H1 (cell line): ENCODE results near the gene PAIP2. TPM values are rescaled to one million over a fixed set of nuclear protein-coding genes. Genes with fewer than 3 reads are reported as not detected.

ENCODE experiments used
- ATF3 ChIP-seq: IDR thresholded peaks from 2 replicates; pipeline ENCODE4 v1.6.1; 2011; ENCODE audit warnings: low read depth, mild to moderate bottlenecking, low read length; ENCODE audit not compliant: insufficient read depth
- EP300 ChIP-seq, 2 experiments: IDR thresholded peaks; 1 replicate in 1 of 2; 2 replicates in 1 of 2; pipeline ENCODE4 v1.6.1; 2011 to 2012; ENCODE audit warnings: low read depth in 2 of 2, low read length in 2 of 2, mild to moderate bottlenecking in 2 of 2, borderline replicate concordance in 1 of 2, inconsistent platforms in 1 of 2, moderate library complexity in 1 of 2
- GTF2F1 ChIP-seq: IDR thresholded peaks from 2 replicates; pipeline ENCODE4 v1.6.1; 2012; ENCODE audit warnings: low read depth, low read length, improper control_type of control experiment, borderline replicate concordance
- RBBP5 ChIP-seq: IDR thresholded peaks from 2 replicates; pipeline ENCODE4 v1.7.1; 2012; ENCODE audit warnings: low read depth, mild to moderate bottlenecking, inconsistent platforms, low read length, moderate library complexity, borderline replicate concordance
- polyA plus RNA-seq, 7 experiments: library from polyadenylated mRNA; depleted of rRNA in 3 of 7; stranded (reverse) in 5 of 7; unstranded in 2 of 7; fragments of >200 nt in 5 of 7; fragments of 200-250 nt in 2 of 7; gene quantifications; 1 replicate in 5 of 7; 2 replicates in 1 of 7; 4 replicates in 1 of 7; pipeline versions ENCODE4 v1.2.1 to v1.2.3, GENCODE V29; 2011 to 2013; ENCODE audit warnings: missing spikeins in 2 of 7, mixed read lengths in 2 of 7
- total RNA-seq: library from RNA; stranded (reverse); fragmentation: NEBNext Ultra II Directional; extraction: Animal tissue kit (Norgen Biotek cat#: 25700); gene quantifications from 2 replicates; pipeline ENCODE4 v1.2.1, GENCODE V29; 2021

PAIP2 gene
- total and polyA plus RNA-seq, 2 of the 8 experiments (the other 6 are each of a cell fraction or from before 2014, with no cell fraction given): 87.6 to 162 TPM

GRCh38 chr5:139342423-139342723 is 719 bp downstream of the PAIP2 start (continued):
- TF ChIP-seq RBBP5 (0 out of 2 replicates have a peak, but pooled peaks have one; percentile 17), EP300 (IDR thresholded peaks at IDR 0.05; ENCODE audit: borderline replicate concordance in 1 of 2, low read depth in 2 of 2, low read length in 2 of 2) (no peak), ATF3 (no peak), GTF2F1 (no peak)
